ENCODE data around the gene BRPF3.

The BRPF3 gene

GRCh38 chr6:36196113-36196879, at the start of gene BRPF3:
Gene BRPF3, plus strand, starts transcription at chr6:36196744. Its CDS starts 3,579 bp downstream, at chr6:36200323.
- peak; percentile 82 for DNase-seq

- no peak for DNase-seq
Measured at GRCh38 chr6:36147294-36147693, 49.2 kb upstream of the BRPF3 start.

GRCh38 chr6:36149476-36149875, 47.1 kb upstream of the BRPF3 start:
- no peak for DNase-seq

GRCh38 chr6:36150283-36150682, 46.3 kb upstream of the BRPF3 start:
- no peak for DNase-seq

GRCh38 chr6:36154286-36154685, 42.3 kb upstream of the BRPF3 start:
- DNase-seq: no peak

- DNase-seq: no peak
Measured at GRCh38 chr6:36155662-36156061, 40.9 kb upstream of the BRPF3 start.

GRCh38 chr6:36160147-36160760, 36.3 kb upstream of the BRPF3 start:
- no peak for DNase-seq

- DNase-seq: no peak
Measured at GRCh38 chr6:36169023-36170007, 27.2 kb upstream of the BRPF3 start.

GRCh38 chr6:36170704-36171103, 25.8 kb upstream of the BRPF3 start:
- DNase-seq: no peak

GRCh38 chr6:36171573-36171972, 25.0 kb upstream of the BRPF3 start:
- DNase-seq: no peak

GRCh38 chr6:36177166-36177565, 19.4 kb upstream of the BRPF3 start:
- DNase-seq: no peak

- DNase-seq: no peak
Measured at GRCh38 chr6:36178544-36178943, 18.0 kb upstream of the BRPF3 start.

GRCh38 chr6:36180126-36180525, 16.4 kb upstream of the BRPF3 start:
- DNase-seq: no peak

- no peak for DNase-seq
Measured at GRCh38 chr6:36184311-36184710, 12.2 kb upstream of the BRPF3 start.

- no peak for DNase-seq
Measured at GRCh38 chr6:36186199-36186598, 10.3 kb upstream of the BRPF3 start.

GRCh38 chr6:36187446-36187845, 9.1 kb upstream of the BRPF3 start:
- no peak for DNase-seq

GRCh38 chr6:36195471-36196112, 952 bp upstream of the BRPF3 start:
- no peak for DNase-seq

- peak; percentile 98 for DNase-seq
Measured at GRCh38 chr6:36196880-36197548, 470 bp downstream of the BRPF3 start.

GRCh38 chr6:36197739-36198221, 1.2 kb downstream of the BRPF3 start:
- peak; percentile 15 for DNase-seq

- no peak for DNase-seq
Measured at GRCh38 chr6:36198986-36199385, 2.4 kb downstream of the BRPF3 start.

GRCh38 chr6:36200154-36200891, 3.8 kb downstream of the BRPF3 start:
- no peak for DNase-seq
